Esophagus squamous epithelium (tissue), 4 donors: ENCODE measurements around the gene SECTM1.

Experiments used
- CTCF ChIP-seq, 6 experiments: fragments of 450-650 bp in 4 of 6; fragments of 200-600 bp in 2 of 6; sonication (generic) in 2 of 6; IDR thresholded peaks; one replicate each; pipeline ENCODE4 v1.5.1; 2016 to 2019; ENCODE audit warnings: antibody characterized with exemption in 6 of 6, mild to moderate bottlenecking in 4 of 6, moderate library complexity in 4 of 6
- POLR2A ChIP-seq, 4 donors: fragments of 450-650 bp; IDR thresholded peaks; one replicate each; pipeline ENCODE4 v1.6.1; 2017; ENCODE audit warnings: antibody characterized with exemption in 4 of 4, mild to moderate bottlenecking in 4 of 4, moderate library complexity in 3 of 4

DNA sequence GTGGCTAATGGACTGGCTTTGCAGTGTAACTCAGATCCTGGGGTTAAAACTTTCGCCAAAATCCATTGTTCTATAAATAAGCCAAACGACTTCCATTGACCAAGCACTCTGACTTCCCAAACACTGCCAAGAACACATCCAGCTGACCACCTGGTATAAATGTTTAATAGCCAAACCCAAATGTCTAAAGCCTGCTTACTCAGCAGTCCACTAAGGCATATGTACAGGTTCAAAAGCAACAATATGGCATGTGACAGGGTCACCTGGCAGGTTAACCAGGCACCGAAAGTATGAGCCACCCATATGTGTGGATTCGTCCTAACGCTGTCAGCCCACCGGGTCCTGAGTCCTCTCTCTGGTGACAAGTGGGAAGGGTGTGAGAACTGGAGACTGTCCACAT, 62.2 kb downstream of the SECTM1 start:
- no peak for TF ChIP-seq POLR2A (IDR thresholded peaks at IDR 0.05)
- TF ChIP-seq CTCF (IDR thresholded peaks at IDR 0.05) = no peak
